HG03432 (cell line): Measurements from ENCODE around the gene HGF.

Source experiments
- ATAC-seq: cut with Tn5 transposase; IDR thresholded peaks from one replicate; pipeline ENCODE4 v1.9.1; 2021; ENCODE audit warnings: mild to moderate bottlenecking, moderate library complexity; ENCODE audit not compliant: unreplicated experiment

The HGF gene

DNA sequence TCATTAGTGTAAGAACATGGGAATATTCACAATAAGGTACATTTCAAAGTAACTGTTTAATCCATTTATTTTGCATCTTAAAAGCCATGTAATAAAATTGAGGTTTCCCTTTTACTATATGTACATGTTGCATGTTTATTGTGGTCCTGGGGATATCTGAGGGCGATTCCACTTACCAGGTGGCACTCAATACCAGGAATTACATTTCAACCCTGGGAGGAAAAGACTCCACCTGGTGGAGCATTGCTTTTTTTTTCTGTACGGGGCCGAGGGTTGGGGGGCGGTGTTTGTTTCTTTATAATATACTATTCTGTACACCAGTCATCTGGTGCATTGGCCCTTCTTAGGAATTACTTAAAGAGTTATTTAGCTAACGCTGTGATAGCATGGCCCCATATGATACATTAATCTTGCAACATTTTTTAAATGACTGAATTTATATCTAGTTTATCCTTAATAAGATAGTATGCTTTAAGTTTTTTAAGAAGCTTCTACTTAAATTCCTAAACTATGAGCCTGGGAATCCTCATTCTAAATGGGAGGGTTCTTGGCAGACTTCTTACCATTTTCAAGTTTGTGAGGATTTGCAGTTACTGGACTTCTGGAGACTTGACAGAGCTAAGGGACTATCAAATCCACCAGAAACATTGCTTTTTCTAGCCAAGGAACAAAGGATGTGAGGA lies 7.2 kb upstream of the HGF start:
- ATAC-seq = no peak

DNA sequence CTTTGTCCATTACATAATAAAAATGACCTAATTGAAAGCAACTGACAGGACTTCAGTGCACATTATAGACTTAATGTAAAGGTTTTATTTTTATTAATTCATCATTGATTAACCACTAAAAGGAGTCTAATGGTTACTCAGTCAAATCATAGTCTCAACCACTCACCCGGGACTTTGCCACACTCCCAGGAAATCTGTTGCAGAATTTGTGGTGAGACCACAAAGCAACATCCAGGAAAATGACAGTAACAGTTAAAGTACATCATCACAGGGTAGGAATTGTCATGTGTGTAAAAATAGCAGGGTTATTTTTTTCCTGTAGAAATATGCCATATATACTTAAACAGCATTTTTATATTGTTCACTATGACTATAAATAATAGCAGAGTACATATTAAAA lies 6.3 kb upstream of the HGF start:
- no peak for ATAC-seq

DNA sequence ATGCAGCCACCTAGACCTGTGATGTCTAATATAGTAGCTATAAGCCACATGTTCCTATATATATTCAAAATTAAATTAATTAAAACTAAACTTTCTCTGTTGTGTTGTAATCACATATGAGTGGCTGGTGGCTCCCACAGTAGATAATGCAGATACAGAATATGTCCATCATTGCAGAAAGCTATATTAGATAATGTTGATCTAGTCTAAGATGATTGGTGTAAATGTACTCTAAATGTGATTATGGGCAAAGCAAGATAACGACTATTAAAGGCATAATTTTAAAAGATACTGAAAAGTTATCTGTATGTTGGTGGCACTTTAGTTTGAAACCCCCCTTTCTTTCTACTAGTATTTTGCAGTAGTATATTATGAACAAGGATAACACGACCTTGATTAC lies 5.7 kb upstream of the HGF start:
- ATAC-seq = no peak

DNA sequence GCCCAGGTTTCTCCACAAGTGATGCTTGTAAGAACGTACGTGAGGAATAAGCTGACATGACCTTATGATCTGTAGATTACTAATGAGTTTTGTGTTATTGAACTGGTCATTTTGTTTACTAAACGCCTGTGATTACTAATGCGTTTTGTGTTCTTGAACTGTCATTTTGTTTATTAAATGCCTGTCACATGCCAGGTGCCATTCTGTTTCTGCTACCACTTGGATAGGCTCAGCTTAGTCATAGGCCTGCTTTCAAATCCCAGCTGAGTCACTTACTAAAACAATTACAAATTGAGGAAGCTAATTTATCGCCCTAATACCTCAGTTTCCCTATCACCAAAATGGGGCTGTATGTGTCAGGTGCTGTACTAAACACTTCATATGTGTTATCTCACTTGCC lies 4.7 kb upstream of the HGF start:
- ATAC-seq = no peak

DNA sequence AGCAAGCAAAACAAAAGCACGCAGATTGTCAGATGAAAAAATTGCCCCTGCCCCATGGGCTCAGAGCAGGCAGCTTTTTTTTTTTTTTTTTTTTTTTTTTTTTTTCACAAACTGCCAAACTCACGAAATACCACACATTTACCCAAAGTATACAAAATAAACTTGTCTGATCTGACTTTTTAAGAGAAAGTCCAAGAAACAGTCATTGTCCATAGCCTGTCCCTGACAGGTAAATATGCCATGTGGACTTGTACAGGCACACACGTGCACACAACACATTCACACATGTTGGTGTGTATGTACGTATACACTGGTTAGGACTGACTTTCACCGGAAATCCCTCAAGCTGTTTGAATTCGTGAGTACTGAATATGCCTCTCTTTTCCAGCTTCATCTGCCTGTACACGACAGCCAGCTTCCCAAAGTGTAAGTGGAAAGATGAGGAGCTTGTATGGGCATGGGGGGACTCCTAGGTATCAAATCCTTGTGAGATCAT lies 929 bp upstream of the HGF start:
- ATAC-seq = no peak

DNA sequence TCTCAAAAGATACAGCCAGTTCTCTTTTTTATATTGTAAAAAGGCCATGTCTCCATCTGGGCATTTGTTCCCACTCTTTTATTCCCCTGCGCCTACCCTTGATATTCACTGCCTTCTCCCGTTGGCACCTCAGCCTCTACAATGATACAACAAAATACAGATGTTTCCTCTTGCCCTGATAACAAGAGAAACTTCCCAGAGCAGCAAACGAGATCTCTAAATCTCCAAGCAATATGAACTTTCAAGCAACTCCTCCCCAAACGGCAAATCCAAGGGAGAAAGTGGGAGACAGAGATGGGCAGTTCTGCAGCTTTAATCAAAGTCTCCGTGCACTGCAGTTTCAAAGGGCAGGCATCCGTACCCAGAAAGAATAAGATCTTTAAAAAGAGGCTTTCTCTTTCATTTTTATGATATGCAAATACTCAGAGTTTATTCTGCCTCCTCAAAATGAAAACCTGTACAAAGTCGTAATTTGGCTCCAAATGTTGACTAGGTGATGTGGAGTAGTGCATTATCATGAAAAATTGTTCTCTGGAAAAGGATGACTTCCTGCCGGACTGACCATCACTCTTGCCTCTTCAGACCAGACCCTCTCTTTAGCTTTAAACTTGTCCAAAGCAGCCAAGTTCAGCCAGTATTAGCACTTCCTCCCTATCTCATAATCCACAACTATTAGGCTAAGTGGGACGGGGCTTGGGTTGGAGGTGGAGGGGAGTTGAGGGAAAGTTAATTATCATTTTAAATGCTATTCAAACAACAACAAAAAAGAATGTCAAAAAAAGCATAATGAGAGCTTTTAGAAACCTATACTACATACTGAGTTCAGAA lies 682 bp downstream of the HGF start:
- peak; percentile 37 for ATAC-seq

DNA sequence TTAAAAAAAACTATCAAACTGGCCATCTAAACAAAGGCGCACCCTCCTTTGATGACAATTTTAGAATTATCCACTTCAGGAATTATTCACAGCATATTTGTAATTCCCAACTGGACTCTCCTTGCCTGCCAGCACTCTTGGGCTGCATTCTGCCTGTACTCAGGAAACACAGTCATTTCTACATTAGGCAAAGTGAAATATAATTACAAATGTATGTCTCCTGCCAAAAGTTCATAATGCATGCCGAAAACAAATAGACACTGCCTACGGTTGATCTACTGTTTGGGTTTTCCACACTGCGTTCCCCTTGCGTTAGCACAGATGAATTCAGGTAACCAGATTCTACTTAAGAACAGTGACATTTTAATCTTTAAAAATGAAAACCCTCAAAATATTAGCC lies 1.9 kb downstream of the HGF start:
- no peak for ATAC-seq

DNA sequence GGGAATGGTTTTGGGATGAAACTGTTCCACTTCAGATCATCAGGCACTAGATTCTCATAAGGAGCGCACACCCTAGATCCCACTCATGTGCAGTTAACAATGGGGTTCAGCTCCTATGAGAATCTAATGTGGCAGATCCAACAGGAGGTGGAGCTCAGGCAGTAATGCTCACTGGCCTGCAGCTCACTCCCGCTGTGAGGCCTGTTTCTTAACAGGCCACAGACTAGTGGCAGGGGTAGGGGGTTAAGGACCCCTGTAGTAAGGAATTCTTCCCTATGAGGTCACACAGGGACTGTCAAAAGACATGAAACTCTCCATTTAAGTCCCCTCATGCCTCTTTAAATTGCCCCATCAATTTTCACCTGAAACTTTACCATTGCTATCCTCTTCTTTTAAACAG lies 8.0 kb downstream of the HGF start:
- ATAC-seq = no peak

DNA sequence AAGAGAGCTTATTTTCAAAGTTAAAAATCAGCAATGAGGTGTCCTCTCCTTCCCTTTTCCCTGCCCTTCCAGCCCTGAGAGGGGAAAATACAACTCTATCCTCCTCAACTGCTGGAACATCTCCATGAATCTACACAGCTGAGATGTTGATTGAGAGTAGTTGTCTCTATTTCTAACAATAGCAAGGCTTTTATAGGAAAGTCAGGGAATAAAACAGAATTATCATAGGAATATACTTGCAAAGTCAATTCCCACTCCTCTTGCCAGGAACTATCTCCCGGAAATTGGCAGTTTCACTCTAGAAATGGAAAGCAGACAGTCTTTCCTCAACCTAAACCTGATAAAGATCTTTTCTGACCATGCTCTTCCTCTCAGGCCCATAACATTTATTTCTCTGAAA lies 8.8 kb downstream of the HGF start:
- ATAC-seq = no peak

DNA sequence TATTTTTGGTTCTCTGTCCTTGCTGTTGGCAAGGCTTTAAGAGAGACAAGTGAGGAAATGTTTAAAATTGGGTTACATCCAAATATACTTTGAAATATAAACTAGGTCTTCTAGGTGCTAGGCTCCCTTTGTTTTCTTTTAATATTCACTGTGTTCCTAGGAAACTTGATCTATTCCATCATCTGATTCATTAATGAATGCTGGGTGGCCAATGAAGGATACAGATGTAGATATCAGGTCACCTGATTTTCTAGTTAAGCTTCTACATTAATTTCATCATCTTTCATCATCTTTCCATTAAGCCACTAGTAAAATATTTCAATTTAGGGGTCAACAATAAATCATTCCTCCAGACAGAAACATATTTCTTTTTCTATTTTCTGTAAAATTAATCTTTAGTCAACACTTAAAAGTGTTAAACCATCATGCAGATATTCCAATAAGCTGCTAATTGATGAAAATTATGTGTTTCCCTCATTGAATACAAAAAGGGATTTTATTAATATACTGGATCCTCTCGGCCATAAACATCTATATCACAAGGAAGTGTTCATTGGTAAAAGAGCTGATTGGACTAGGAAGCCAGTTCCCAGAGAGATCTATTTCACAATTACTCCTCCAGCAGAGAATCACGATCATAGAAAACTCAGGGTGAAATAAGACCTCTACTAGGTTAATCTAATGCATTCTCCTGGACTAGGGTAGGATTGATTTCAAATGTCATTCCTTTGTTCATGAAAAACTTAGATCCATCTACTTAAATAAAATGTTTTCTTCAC lies 14.7 kb downstream of the HGF start:
- no peak for ATAC-seq

DNA sequence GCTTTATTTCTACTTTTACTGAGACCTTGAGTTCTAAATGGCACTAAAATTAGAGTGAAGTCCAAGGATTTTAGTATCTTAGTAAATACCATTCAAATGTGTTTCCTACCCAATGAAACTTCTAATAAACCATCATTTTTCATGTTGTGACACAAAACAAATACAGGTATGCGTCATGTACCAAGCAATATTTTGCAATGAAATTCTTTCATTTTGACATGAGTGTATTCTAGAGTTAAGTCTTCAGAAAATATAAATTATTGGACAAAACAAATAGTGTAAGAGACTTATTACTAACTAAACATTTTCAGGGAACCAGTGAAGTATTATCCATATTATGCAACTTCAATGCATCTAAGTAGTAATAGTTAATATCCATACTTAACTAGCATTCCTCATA lies 16.5 kb downstream of the HGF start:
- ATAC-seq = no peak

DNA sequence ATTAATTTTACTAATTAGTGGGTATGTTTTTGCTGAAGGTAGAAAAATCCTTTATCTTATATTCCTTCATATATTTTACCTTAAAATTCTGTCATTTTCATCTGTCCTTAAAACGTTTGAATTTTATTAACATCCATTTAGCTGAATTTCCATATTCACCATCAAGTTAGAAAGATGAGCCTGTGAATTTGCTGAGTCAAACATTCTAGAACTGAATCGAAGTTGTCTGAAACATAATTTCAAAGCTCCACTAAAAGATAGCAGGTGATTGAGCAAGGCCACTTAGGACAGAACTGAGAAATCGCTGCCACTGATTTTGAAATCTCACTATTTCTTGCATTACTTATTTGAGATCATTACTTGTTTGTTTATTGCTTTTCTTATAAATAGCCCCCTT lies 17.5 kb downstream of the HGF start:
- ATAC-seq = no peak

DNA sequence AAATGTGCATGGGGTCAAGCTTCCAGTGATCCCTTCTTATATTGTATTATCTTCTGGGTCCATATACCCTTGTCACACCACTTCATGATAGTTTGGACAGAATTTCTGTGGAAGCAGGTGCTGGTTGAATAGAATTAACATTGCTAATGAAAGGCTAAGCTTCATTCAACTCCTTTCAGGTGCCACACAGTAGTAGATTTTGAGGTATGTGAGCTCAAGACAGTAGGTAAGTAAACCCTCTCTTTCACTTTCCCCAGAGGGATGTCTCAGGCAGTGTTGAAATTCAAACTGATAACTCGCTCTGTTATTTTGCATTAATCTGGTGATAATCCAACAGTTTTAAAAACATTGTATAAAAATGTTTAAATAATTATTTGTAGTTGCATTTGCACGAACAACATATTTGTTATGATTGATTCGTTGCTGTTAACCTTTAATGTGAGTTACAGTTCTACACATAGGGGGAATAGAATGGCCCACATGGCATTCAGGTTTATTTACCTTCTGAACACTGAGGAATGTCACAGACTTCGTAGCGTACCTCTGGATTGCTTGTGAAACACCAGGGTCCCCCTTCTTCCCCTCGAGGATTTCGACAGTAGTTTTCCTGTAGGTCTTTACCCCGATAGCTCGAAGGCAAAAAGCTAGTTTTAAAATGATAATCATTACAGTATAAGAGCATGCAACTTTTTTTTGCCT lies 18.1 kb downstream of the HGF start:
- ATAC-seq = no peak

DNA sequence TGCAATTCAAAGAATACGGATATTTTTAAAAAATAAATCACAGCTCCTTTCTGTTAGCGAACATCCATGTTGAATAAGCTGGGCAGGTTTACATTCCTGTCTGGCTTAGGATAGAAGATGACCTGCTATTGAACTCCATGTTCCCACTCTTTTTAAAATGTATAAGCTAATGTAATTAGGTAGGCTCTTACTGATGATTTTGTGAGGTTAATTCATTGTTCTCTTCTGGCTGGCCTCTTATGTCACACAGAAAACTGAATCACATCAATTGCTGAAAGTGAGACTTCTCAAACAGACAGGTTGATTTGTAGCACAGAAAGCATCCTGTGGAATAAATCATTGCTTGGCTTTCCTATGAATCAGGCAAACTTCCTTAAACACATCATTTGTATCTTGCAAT lies 24.2 kb downstream of the HGF start:
- ATAC-seq = no peak

DNA sequence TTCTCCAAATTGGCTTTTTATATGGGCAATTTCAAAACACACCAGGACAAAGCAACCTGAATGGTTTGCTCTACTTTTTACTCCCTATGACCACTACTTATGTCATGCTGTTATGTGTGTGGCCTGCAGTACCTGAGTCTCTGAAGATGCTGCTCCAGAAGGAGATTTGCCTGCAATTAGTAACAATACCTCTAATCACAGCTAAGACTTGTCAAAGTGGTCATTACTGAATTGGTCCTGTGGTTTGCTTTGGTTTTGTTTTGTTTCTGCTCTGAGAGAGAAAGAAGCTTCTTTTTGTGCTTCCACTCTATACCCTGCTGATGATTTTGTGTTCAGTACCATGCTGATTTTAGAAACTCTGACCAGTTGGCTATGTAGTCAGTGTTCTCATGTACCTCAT lies 25.5 kb downstream of the HGF start:
- no peak for ATAC-seq

DNA sequence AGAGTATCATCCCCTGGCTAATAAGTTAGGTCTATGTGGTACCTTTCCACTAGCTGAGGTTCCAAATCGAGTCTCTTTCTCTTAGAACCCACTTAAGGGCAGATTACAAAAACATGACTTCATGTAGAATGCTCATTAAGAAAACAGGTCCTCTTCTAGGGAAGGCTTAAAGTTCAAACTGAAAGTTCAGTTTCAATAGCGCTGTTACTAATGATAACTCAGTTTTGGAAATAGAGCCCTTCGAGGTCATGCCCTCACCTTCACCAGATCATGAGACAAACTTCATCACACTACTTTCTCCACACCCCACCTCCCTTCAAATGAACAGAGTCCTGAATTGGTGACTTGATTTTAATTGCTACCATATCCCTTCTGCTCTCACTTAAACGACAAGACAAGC lies 26.2 kb downstream of the HGF start:
- ATAC-seq = peak; percentile 71

DNA sequence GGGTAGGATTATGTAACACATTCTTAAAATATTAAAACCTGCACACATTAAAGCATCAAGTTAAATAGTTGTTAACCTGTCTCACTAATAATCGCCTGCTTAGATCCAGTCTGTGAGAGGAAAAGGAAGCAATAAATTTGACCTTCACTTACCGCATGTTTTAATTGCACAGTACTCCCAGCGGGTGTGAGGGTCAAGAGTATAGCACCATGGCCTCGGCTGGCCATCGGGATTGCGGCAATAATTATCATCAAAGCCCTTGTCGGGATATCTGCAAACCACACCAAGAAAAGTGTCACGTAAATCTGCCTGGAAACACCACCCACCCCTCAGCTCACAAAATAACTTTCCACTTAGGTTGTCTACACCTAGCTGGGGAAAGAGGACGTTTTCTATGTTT lies 26.6 kb downstream of the HGF start:
- no peak for ATAC-seq

DNA sequence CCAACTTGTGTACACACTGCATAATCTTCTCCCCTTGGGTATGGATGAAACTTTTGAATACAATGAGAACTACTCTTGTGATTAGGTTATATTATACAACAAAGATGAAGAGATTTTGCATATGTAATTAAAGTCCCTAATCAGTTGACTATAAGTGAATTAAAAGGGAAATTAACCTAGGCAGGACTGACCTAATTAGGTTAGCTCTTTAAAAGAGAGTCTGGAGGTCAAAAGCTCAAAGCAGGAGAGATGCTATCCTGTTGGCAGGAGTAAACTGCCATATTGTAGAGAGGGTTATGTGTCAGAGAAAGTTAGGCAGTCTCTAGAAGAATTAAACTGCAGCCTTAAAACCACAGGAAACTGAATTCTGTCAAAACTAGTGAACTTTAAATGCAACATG lies 29.4 kb downstream of the HGF start:
- no peak for ATAC-seq

DNA sequence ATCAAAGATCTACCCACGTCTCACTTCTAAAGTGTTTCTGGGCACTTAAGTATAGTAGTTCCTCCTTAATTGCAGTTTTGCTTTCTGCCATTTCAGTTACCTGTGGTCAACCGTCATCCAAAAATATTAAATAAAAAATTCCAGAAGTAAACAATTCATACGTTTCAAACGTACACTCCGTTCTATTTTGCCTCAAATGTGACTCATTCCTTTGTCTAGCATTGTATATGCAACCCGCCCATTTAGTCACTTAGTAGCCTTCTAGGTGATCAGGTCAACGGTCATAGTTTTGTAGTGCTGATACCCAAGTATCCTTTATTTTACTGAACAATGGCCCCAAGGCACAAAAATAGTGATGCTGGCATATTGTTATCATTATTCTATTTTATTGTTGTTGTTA lies 33.8 kb downstream of the HGF start:
- no peak for ATAC-seq

DNA sequence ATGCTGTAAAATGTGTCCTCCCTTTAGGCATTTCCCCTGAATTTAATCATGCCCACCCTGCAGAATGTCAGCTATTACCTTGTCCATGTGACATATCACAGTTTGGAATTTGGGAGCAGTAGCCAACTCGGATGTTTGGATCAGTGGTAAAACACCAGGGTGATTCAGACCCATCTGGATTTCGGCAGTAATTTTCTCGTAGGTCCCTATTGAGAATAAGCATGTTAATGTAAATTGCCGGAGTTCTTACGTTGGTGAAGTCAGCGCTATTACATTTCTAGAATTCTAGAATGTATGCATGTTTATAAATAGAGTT lies 44.1 kb downstream of the HGF start:
- ATAC-seq = no peak
